Head of caudate nucleus (tissue), 42 donors: ENCODE data around the gene ACAD9.
A peak's percentile ranks its signal among the peaks of the same experiment; 100 is the strongest.
"Not testable (repeated sequence)": the region's sequence is repeated elsewhere in the genome, so short reads cannot be mapped to it uniquely, and the experiment has no call there.

ENCODE experiments used
- DNase-seq, 42 donors: peaks; one replicate each; pipeline versions ENCODE4 v3.0.0 to v3.0.0-alpha.2; 2020 to 2021; ENCODE audit warnings: mixed read lengths in 7 of 42
- intact Hi-C: fragments of 100-400 bp; cut with DNase I; formaldehyde crosslinking; loops from one replicate; pipeline ENCODE4 v1.15.0; 2022

Gene ACAD9

DNA sequence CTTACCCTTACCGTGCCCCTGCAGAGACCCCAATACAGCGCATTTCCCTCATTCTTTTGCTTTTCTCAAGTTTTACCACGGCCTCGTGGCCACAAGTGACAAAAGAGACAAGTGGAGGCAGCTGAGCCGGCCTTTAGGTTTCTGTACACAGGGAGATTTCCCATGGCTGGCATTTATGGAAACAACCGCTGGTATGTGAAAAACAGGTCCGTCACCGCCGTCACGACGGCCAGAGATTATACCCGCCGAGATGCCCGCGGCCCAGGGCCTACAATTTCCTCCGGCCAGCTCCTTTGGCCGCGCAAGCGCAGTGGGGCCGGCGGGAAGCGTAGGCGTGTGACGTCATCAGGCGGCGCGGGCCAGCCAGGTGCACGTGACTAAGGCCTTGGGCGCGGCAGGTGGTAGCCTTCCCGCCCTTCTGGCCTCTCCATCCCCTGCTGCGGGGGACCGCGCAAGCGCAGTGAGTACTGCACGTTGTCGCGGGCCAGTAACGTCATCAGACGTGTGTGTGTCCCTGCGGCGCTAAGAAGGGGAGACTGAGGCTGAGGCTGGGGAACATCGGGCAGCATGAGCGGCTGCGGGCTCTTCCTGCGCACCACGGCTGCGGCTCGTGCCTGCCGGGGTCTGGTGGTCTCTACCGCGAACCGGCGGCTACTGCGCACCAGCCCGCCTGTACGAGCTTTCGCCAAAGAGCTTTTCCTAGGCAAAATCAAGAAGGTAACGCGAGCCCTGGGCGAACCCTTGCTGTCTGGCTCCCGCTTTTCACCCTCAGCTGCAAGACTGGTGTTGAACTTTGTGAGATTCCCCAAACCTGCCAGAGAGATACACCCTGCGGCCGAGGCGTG is at the start of gene ACAD9:
Gene ACAD9 (plus strand): TSS at position 496 of the 845 bp plus-strand sequence. CDS start 72 bp downstream, at position 568.
- intact Hi-C loops, result loop anchor here (2.0 kb wide), 1 partner anchor 153 kb away; the partner anchor contains the start of gene RAB7A
- peak; percentile 90 to 99 (median 97) for DNase-seq

GRCh38 chr3:128829925-128830625 is 49.3 kb upstream of the ACAD9 start:
- DNase-seq, intact Hi-C loops: not testable (repeated sequence)

DNA sequence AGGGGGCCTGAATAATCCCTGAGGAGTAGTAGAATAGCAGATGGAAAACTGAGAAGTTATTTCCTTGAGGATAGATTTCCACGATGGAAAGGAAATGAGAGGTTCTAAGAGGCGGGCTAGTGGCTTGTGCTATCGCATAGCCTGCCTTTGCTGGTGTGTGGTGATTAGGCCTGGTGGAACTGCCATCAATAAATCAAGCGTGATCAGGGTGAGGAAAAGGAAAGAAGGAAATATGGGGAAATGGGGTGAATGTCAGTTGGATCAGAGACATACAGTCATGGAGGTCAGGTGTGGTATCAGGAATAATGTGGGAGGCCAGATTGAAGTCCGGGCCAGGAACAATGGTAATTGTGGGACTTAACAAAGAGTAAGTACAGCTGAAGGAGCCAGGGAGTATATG is 48.7 kb upstream of the ACAD9 start:
- intact Hi-C loops, DNase-seq: not testable (repeated sequence)

GRCh38 chr3:128832979-128833378 is 46.4 kb upstream of the ACAD9 start:
- intact Hi-C loops, DNase-seq: not testable (repeated sequence)

GRCh38 chr3:128835096-128835495 is 44.3 kb upstream of the ACAD9 start:
- intact Hi-C loops, result no loop called here
- no peak for DNase-seq

DNA sequence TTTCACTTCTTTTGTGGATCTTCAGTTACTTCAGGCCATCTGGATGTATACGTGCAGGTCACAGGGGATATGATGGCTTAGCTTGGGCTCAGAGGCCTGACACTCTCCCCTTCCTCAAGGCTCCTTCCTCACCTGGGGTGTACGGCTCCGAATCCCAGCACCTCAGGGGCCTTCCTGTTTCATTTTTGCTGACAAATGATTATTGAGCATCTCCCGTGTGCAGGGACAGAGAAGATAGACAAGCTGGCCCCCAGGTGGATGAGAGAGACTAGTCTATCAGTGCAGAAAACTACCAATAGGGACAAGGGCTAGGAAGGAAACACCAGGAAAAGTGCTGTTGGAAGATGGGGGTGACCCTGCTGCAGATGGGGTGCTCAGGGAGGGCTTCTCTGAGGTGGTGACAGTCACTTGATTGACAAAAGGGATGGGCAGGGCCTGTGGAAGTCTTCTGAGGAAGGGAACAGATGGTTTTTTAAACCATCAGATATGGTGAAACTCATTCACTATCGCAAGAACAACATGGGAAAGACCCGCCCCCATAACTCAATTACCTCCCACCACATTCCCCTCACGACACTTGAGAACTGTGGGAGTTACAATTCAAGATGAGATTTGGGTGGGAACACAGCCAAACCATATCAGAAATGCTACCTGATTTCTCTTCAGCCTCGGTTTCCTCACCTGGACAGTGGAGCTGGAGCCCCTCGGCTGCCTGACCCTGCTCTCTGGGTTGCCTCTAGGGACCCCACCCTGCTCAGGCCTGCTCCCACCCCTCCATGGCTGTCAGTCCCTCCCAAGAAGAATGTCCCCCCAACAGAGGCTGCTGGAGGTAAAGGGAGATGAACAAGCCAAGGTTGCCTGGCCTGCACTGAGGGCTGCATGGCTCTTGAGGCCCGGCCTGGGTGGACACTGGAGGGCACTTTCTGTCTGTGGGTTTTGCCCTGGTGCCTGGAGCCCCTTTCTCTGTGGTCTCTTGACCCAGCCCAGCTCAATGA is 37.2 kb upstream of the ACAD9 start:
- intact Hi-C loops, result loop anchor here (10.0 kb wide), 1 partner anchor 157 kb away; no protein-coding TSS in a partner anchor
- DNase-seq, result peak in 21 of 42 donors; percentile 20 to 79 (median 49)

- DNase-seq, result peak in 13 of 42 donors; percentile 16 to 52 (median 37)
- intact Hi-C loops, result loop anchor here (10.0 kb wide), 1 partner anchor 160 kb away; no protein-coding TSS in a partner anchor
Measured at GRCh38 chr3:128844502-128844901, 34.9 kb upstream of the ACAD9 start.

- intact Hi-C loops, result loop anchor here (10.0 kb wide), 1 partner anchor 160 kb away; no protein-coding TSS in a partner anchor
- peak in 4 of 42 donors; percentile 10 to 47 (median 28) for DNase-seq
Measured at GRCh38 chr3:128845119-128845777, 34.2 kb upstream of the ACAD9 start.

DNA sequence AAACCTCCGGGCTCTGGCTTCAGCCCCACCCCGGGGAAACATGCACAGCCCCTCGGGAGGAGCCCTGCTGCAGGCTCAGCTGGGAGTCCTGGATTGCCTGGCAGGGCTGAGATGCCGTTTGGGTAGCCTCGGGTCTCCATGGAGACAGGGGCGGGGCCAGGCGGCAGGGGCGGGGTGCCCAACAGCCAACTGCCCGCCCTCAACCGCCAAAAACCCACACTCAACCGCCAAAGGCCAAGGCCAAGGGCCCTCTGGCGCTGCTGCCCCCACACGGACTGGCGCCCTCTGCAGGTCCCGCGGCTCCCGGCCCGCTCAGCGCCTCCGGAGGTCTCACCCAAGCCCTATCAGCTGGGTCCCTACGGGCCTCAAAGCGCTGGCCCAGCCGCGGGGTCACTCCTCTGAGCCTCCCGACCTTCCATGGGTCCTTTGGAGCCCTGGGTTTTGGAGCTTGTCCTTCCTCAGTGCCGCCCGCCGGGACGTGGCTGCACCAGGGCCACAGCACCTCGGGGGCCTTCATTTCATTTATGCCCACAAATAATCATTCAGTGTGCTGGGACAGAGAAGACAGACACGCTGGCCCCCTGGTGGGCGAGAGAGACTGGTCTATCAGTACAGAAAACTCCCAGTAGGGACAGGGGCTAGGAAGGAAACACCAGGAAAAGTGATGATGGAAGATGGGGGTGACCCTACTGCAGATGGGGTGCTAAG is 33.5 kb upstream of the ACAD9 start:
- DNase-seq, result peak; percentile 75 to 94 (median 86)
- intact Hi-C loops, result loop anchor here (10.0 kb wide), 1 partner anchor 161 kb away; no protein-coding TSS in a partner anchor

DNA sequence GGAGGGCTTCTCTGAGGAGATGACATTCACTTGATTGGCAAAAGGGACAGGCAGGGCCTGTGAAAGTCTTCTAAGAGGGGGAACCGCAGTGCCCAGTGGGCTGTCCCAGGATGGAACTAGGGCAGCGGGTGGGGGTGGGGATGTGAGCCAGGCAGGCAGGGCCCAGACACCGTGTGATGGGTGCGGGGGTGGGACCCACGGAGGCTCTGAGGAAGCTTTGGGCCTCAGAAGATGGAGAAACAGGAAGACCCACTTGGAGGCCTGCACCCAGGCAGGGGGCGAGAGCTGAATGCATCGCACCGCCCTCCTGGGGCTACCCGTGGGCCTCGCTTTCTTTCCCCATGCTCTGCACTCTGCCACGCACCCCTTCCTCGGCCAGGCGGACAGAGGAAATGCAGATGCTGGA is 32.9 kb upstream of the ACAD9 start:
- intact Hi-C loops, result loop anchor here (10.0 kb wide), 1 partner anchor 162 kb away; no protein-coding TSS in a partner anchor
- peak in 4 of 42 donors; percentile 11 to 25 (median 18) for DNase-seq

GRCh38 chr3:128847666-128848370 is 31.6 kb upstream of the ACAD9 start:
- intact Hi-C loops, result loop anchor here (10.0 kb wide), 1 partner anchor 163 kb away; no protein-coding TSS in a partner anchor
- DNase-seq, result no peak

GRCh38 chr3:128848936-128849335 is 30.5 kb upstream of the ACAD9 start:
- intact Hi-C loops, result loop anchor here (10.0 kb wide), 1 partner anchor 164 kb away; no protein-coding TSS in a partner anchor

GRCh38 chr3:128849911-128850455 is 29.4 kb upstream of the ACAD9 start:
- DNase-seq, result no peak

More at GRCh38 chr3:128848936-128849335, 30.5 kb upstream of the ACAD9 start:
- DNase-seq, result no peak

DNA sequence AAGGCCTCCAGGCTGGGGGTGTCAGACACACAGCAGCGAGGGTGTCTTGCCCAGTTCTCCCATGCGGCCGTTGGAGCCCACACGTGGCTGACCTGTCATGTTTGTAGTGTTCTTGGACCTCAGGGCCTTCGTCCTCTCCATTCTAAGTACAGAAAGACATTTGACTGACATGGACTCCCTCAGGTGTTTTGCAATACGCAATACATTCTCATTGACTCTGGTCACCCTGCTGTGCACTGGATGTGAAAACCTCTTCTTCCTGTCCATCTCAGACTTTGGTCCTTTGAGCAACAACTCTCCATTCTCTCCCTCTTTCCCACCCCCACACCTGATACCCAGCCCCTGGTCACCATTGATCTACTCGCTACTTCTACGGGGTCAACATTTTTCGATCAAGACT is 28.9 kb upstream of the ACAD9 start:
- intact Hi-C loops, result no loop called here
- no peak for DNase-seq

More at GRCh38 chr3:128849911-128850455, 29.4 kb upstream of the ACAD9 start:
- intact Hi-C loops, result loop anchor here (10.0 kb wide), 1 partner anchor 165 kb away; no protein-coding TSS in a partner anchor

GRCh38 chr3:128851601-128852000 is 27.8 kb upstream of the ACAD9 start:
- no peak for DNase-seq

GRCh38 chr3:128853826-128854225 is 25.6 kb upstream of the ACAD9 start:
- no peak for DNase-seq
- intact Hi-C loops, result no loop called here

More at GRCh38 chr3:128851601-128852000, 27.8 kb upstream of the ACAD9 start:
- intact Hi-C loops, result no loop called here
